Measurements from ENCODE around the gene HOMER1. TPM values are rescaled to one million over a fixed set of nuclear protein-coding genes. Genes with fewer than 3 reads are reported as not detected.

The HOMER1 gene
- total and polyA plus RNA-seq, 2 of the 4 experiments (the other 2 are of a cell fraction), result 1.9 to 6.8 TPM

DNA sequence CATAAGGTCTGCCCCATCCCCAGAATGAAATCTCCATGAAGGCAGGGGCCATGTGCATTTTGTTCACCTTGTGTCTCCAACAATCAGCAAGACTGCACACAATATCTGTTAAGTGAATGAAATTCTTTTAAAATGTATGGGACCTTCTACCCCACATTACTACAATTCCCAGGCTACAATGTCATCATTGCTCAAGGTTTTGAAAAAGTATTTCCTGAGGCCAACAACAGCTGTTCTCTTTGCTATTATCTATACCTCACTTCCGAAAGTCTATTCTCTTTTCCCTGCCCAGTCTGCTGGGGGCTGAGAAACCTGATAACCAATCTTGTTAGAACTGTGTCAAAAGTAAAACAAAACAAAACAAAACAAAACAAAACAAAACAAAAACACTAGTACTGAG lies 29.2 kb downstream of the HOMER1 start:
- DNase-seq (peak; percentile 36), ATAC-seq (ENCODE audit: low read depth) (no peak; the same call in 1 of the 2 replicates)
- no TSS peak for BruUV-seq (replicated peaks)
- H4K5ac ChIP-seq (ENCODE audit: low read depth, low read length), result no peak overlapping the region
- in situ Hi-C loops (cut with MboI; ENCODE audit: low sequenced_read_pairs) (no loop called here), intact Hi-C loops (cut with micrococcal nuclease) (no loop called here), dilution Hi-C loops (cut with HindIII; ENCODE audit: low sequenced_read_pairs, unreplicated experiment) (no loop called here)
- H2BK15ac ChIP-seq (ENCODE audit: low read depth, low read length), result no peak overlapping the region
- peaks cover 2% of the 10 kb centered on the region for H3K4me1 ChIP-seq (ENCODE audit: control insufficient read depth, insufficient read depth, low read length)
- no peak overlapping the region for H2BK120ac ChIP-seq (ENCODE audit: low read depth, low read length)
- H3K4ac ChIP-seq (ENCODE audit: low read depth, low read length), result no peak overlapping the region
- H2AFZ ChIP-seq (replicated peaks; ENCODE audit: low read length, poor library complexity), result no peak overlapping the region
- no peak overlapping the region for H4K8ac ChIP-seq (ENCODE audit: low read depth in 2 of 2, low read length in 2 of 2)
- H2BK20ac ChIP-seq (ENCODE audit: low read depth, low read length), result no peak overlapping the region
- H3K4me3 ChIP-seq (ENCODE audit: insufficient read depth, low read depth, low read length), result no peak overlapping the region
- no peak overlapping the region for H3K56ac ChIP-seq (ENCODE audit: extremely low read depth, insufficient read depth, low read length)
- H3K79me1 ChIP-seq (ENCODE audit: low read depth in 1 of 2, low read length in 2 of 2), result peaks cover 8 to 13% of the 10 kb centered on the region in 2 experiments; a peak in 3 of 4 replicates
- peaks cover 3% of the 10 kb centered on the region for H3K9me1 ChIP-seq (ENCODE audit: insufficient read depth, low read length)
- TF ChIP-seq CEBPB (IDR thresholded peaks at IDR 0.05; ENCODE audit: low read depth, low read length) (0 out of 2 replicates have a peak, but pooled peaks have one; percentile 32), RAD21 (IDR thresholded peaks at IDR 0.05; ENCODE audit: low read length) (no peak), BHLHE40 (IDR thresholded peaks at IDR 0.05; ENCODE audit: low read depth, low read length) (no peak), MXI1 (IDR thresholded peaks at IDR 0.05; ENCODE audit: borderline replicate concordance, low read depth, low read length) (no peak), CHD1 (IDR thresholded peaks at IDR 0.05; ENCODE audit: low read depth, low read length) (no peak), SMC3 (IDR thresholded peaks at IDR 0.05; ENCODE audit: low read depth, low read length) (no peak), FOS (IDR thresholded peaks at IDR 0.05; ENCODE audit: low read depth, low read length) (no peak)
- TF ChIP-seq, protein P1, sequence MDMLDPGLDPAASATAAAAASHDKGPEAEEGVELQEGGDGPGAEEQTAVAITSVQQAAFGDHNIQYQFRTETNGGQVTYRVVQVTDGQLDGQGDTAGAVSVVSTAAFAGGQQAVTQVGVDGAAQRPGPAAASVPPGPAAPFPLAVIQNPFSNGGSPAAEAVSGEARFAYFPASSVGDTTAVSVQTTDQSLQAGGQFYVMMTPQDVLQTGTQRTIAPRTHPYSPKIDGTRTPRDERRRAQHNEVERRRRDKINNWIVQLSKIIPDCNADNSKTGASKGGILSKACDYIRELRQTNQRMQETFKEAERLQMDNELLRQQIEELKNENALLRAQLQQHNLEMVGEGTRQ (IDR thresholded peaks at IDR 0.05; ENCODE audit: low read depth, low read length), result no peak
- H2BK5ac ChIP-seq (ENCODE audit: low read depth, low read length, poor library complexity, severe bottlenecking), result no peak overlapping the region
- no peaks in the 10 kb centered on the region for H3K36me3 ChIP-seq (ENCODE audit: control insufficient read depth, insufficient read depth, low read length)
- no peak overlapping the region for H3K23ac ChIP-seq (ENCODE audit: low read depth, low read length)
- no peaks in the 10 kb centered on the region for H3K9me3 ChIP-seq (ENCODE audit: control insufficient read depth, insufficient read depth, low read length)
- WGBS, 2 experiments (ENCODE audit: extremely low coverage in 2 of 2, insufficient read length in 1 of 2), result no CpG with 5 or more reads among the region's 1 CpG
- H3K27ac ChIP-seq (ENCODE audit: insufficient read depth, low read length), result no peak overlapping the region
- H4K20me1 ChIP-seq (ENCODE audit: insufficient read depth, low read length), result no peaks in the 10 kb centered on the region
- H3K4me2 ChIP-seq (ENCODE audit: low read depth, low read length), result no peak overlapping the region
- ChIA-PET CTCF (interaction anchor here (0.6 kb wide), 1 partner anchor 294 kb away, joined by 4 read pairs; no protein-coding TSS in a partner anchor), POLR2A (ENCODE audit: unreplicated experiment) (no interaction called here)
- no peak overlapping the region for H2AK5ac ChIP-seq (ENCODE audit: low read depth, low read length)
- no peaks in the 10 kb centered on the region for H3K27me3 ChIP-seq (ENCODE audit: control insufficient read depth, insufficient read depth, low read length)
- no peak overlapping the region for H3K14ac ChIP-seq (replicated peaks; ENCODE audit: low read depth, low read length)
- H3K18ac ChIP-seq (ENCODE audit: low read depth, low read length), result no peak overlapping the region
- H4K91ac ChIP-seq (ENCODE audit: insufficient read depth, low read depth, low read length), result no peak overlapping the region
- H2AK9ac ChIP-seq (replicated peaks; ENCODE audit: low read depth, low read length, poor library complexity), result no peak overlapping the region
- H3K9ac ChIP-seq (ENCODE audit: low read depth, low read length), result no peak overlapping the region
